ENCODE results near the gene VPS45. TPM values are rescaled to one million over a fixed set of nuclear protein-coding genes. Genes with fewer than 3 reads are reported as not detected.

VPS45 gene
- total and polyA plus RNA-seq, 12 donors = 36.5 to 78.9 (median 55.1) TPM

DNA sequence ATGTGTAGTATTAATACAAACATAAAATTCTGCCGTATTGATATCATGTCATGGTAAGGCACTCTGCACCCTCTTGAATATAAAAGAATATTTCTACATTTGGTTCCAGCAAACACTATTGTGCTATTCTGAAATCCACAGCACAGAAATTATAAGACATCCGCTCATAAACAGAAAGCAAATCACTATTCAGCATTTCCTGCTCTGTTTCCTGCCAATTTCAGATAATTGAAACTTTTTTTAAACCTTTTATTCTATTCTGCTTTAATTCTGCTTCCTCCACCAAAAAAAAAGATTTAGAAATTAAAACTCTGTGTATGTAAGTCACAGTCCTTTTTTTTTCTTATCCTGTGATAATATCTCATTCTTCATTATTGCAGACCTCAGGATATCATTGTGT is 42.5 kb downstream of the VPS45 start:
- no peak for DNase-seq
- no peaks in the 10 kb centered on the region for H3K27me3 ChIP-seq
- H3K4me1 ChIP-seq (replicated peaks in 1 of 2) = peaks cover 6 to 26% of the 10 kb centered on the region in 2 donors
- H3K27ac ChIP-seq = peak overlapping the region in 3 of 5 donors; percentile 33 to 52 (median 46)
- no peaks in the 10 kb centered on the region for H3K9me3 ChIP-seq (replicated peaks in 1 of 3)
- TF ChIP-seq POLR2A (IDR thresholded peaks at IDR 0.05) = no peak
- TF ChIP-seq CTCF (IDR thresholded peaks at IDR 0.05) = no peak
- no peak overlapping the region for H3K4me3 ChIP-seq
- WGBS, 4 donors = 58 to 71% (median 65%) methylated on average over 2 of the region's 2 CpGs
- no peaks in the 10 kb centered on the region for H3K36me3 ChIP-seq (replicated peaks in 1 of 2)
- intact Hi-C loops (cut with DNase I) = no loop called here

GRCh38 chr1:150111670-150112069 is 44.1 kb downstream of the VPS45 start:
- Histone ChIP-seq H3K36me3 (replicated peaks in 1 of 2) (no peaks in the 10 kb centered on the region), H3K9me3 (replicated peaks in 1 of 3) (no peaks in the 10 kb centered on the region), H3K4me1 (replicated peaks in 1 of 2) (peaks cover 6 to 26% of the 10 kb centered on the region in 2 donors), H3K27ac (peak overlapping the region in 2 of 5 donors; percentile 33 to 52), H3K4me3 (no peak overlapping the region), H3K27me3 (no peaks in the 10 kb centered on the region)
- no peak for DNase-seq
- 74 to 85% (median 76%) methylated on average over 5 of the region's 5 CpGs for WGBS, 4 donors
- TF ChIP-seq CTCF (IDR thresholded peaks at IDR 0.05) (no peak), POLR2A (IDR thresholded peaks at IDR 0.05) (no peak)
- intact Hi-C loops (cut with DNase I) = no loop called here

DNA sequence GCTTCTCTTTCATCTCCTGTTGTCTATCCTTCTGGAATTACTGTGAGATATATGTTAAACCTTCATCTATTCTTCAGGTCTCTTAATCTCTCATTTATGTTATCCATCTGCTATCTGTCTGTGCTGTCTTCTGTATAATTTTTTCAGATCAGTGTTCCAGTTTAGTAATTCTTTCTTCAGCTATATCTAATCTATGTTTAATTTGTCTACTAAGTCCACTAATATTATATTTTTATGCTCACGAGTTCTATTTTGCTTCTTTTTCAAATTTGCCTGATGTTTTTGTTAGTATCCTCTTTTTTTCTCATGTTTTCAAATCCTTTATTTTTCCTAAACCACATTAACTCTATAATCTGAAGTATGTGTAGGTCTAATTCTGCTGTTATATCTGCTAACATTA is 47.5 kb downstream of the VPS45 start:
- TF ChIP-seq CTCF (IDR thresholded peaks at IDR 0.05) (no peak), POLR2A (IDR thresholded peaks at IDR 0.05) (no peak)
- H3K36me3 ChIP-seq (replicated peaks in 1 of 2) = no peaks in the 10 kb centered on the region
- H3K4me3 ChIP-seq = no peak overlapping the region
- H3K27ac ChIP-seq = no peak overlapping the region
- no peaks in the 10 kb centered on the region for H3K27me3 ChIP-seq
- DNase-seq = no peak
- intact Hi-C loops (cut with DNase I) = no loop called here
- peaks cover 6 to 22% of the 10 kb centered on the region in 2 donors for H3K4me1 ChIP-seq (replicated peaks in 1 of 2)
- WGBS, 4 donors = 93 to 100% (median 97%) methylated on average over 1 of the region's 1 CpG
- H3K9me3 ChIP-seq (replicated peaks in 1 of 3) = no peaks in the 10 kb centered on the region

DNA sequence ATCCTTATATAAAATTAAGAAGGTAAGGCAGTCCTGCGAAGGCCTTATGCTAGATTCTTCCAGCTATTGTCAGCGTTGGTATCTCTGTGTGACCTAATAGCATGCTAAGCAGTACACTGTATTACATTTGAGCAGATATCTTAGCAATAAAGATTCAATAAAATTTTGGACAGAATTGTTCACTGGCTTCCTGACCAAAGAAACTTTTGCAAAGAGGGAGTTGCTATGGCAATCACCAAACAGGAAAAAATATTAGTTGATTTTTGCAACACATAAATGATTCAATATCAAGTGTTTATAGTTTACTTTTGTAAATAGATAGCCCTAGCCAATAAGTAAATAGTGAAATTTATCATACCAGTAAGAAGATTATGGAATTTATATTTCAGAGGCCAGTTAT is 51.1 kb downstream of the VPS45 start:
- no peaks in the 10 kb centered on the region for H3K9me3 ChIP-seq (replicated peaks in 1 of 3)
- intact Hi-C loops (cut with DNase I) = no loop called here
- H3K4me3 ChIP-seq = no peak overlapping the region
- no peak for TF ChIP-seq CTCF (IDR thresholded peaks at IDR 0.05)
- no peak for TF ChIP-seq POLR2A (IDR thresholded peaks at IDR 0.05)
- no peaks in the 10 kb centered on the region for H3K27me3 ChIP-seq
- no peak overlapping the region for H3K27ac ChIP-seq
- WGBS, 4 donors = 77 to 93% (median 91%) methylated on average over 2 of the region's 2 CpGs
- no peaks in the 10 kb centered on the region for H3K36me3 ChIP-seq (replicated peaks in 1 of 2)
- no peak for DNase-seq
- peaks cover 0 to 7% of the 10 kb centered on the region in 2 donors for H3K4me1 ChIP-seq (replicated peaks in 1 of 2)
